Spleen (tissue), 11 donors: ENCODE measurements around the gene PADI4. TPM values are rescaled to one million over a fixed set of nuclear protein-coding genes. Genes with fewer than 3 reads are reported as not detected.
A peak's percentile ranks its signal among the peaks of the same experiment; 100 is the strongest.

ENCODE experiments used
- DNase-seq: peaks from one replicate; pipeline ENCODE4 v3.0.0-alpha.2; 2020
- H3K27ac ChIP-seq, 8 donors: fragments of 200-600 bp; sonication (generic) in 7 of 8; 1 replicate in 4 of 8; 2 replicates in 4 of 8; pipeline versions ENCODE4 v1.5.0 to v1.8.0; 2016 to 2021; ENCODE audit warnings: inconsistent platforms in 4 of 8, mild to moderate bottlenecking in 4 of 8, moderate library complexity in 1 of 8
- H3K27me3 ChIP-seq, 7 donors: fragments of 200-600 bp; sonication (generic) in 6 of 7; replicated peaks in 1 of 7; 1 replicate in 4 of 7; 2 replicates in 3 of 7; pipeline versions ENCODE4 v1.5.0 to v1.8.0; 2016 to 2021; ENCODE audit warnings: inconsistent platforms in 3 of 7, mild to moderate bottlenecking in 1 of 7
- H3K36me3 ChIP-seq, 6 donors: fragments of 200-600 bp; sonication (generic) in 5 of 6; 1 replicate in 4 of 6; 2 replicates in 2 of 6; pipeline versions ENCODE4 v1.5.0 to v1.8.0; 2016 to 2021; ENCODE audit warnings: inconsistent platforms in 2 of 6
- H3K4me1 ChIP-seq, 6 donors: fragments of 200-600 bp; sonication (generic) in 5 of 6; 1 replicate in 3 of 6; 2 replicates in 3 of 6; pipeline versions ENCODE4 v1.5.0 to v1.8.0; 2016 to 2021; ENCODE audit warnings: inconsistent platforms in 3 of 6
- H3K4me3 ChIP-seq, 8 donors: fragments of 200-600 bp; sonication (generic) in 7 of 8; 1 replicate in 4 of 8; 2 replicates in 4 of 8; pipeline versions ENCODE4 v1.5.0 to v1.8.0; 2016 to 2021; ENCODE audit warnings: inconsistent platforms in 4 of 8, mild to moderate bottlenecking in 4 of 8, moderate library complexity in 2 of 8
- H3K9me3 ChIP-seq, 8 donors: fragments of 200-600 bp; sonication (generic) in 7 of 8; 1 replicate in 4 of 8; 2 replicates in 4 of 8; pipeline versions ENCODE4 v1.5.0 to v1.8.0; 2016 to 2021; ENCODE audit warnings: inconsistent platforms in 4 of 8
- CTCF ChIP-seq, 11 experiments: fragments of 200-600 bp in 7 of 11; fragments of 450-650 bp in 4 of 11; sonication (generic) in 4 of 11; IDR thresholded peaks in 8 of 11; conservative IDR thresholded peaks in 3 of 11; 1 replicate in 7 of 11; 2 replicates in 4 of 11; pipeline versions ENCODE4 v1.4.0 to v1.8.0; 2016 to 2021; ENCODE audit warnings: antibody characterized with exemption in 11 of 11, inconsistent platforms in 4 of 11, mild to moderate bottlenecking in 1 of 11
- POLR2A ChIP-seq, 3 donors: fragments of 450-650 bp; IDR thresholded peaks; one replicate each; pipeline ENCODE4 v1.5.1; 2017; ENCODE audit warnings: antibody characterized with exemption in 3 of 3, mild to moderate bottlenecking in 1 of 3
- POLR2AphosphoS5 ChIP-seq, 3 donors: sonication (generic); formaldehyde crosslinking; IDR thresholded peaks; one replicate each; pipeline ENCODE4 v1.5.1; 2017; ENCODE audit warnings: antibody characterized with exemption in 3 of 3
- WGBS, 5 donors: extraction: QIAGEN DNeasy Blood & Tissue Kit in 3 of 5; methylation state at CpG; one replicate each; pipeline versions ENCODE4 v1.1.5 to v1.1.7; 2013 to 2018; 5-methylcytosine and 5-hydroxymethylcytosine counted together
- intact Hi-C: fragments of 100-400 bp; cut with DNase I; formaldehyde crosslinking; loops from one replicate; pipeline ENCODE4 v1.15.0; 2023; ENCODE audit warnings: low total_unique reads
- polyA plus RNA-seq, 3 donors: library from polyadenylated mRNA; stranded (reverse); fragments of 200-250 nt; gene quantifications; one replicate each; pipeline ENCODE4 v1.2.1, GENCODE V29; 2013
- total RNA-seq, 7 donors: library from RNA; depleted of rRNA in 3 of 7; stranded (reverse); fragments of >200 nt in 3 of 7; fragmentation: NEBNext Ultra II Directional in 4 of 7; extraction: Animal tissue kit (Norgen Biotek cat#: 25700) in 4 of 7; gene quantifications; one replicate each; pipeline versions ENCODE4 v1.1.0 to v1.2.1, GENCODE V29; 2016 to 2021
- donor health status: healthy with polysubstance abuse.
- donor health status: DM: no; HTN: no; CAD: no; lungs with moderate emphysema.
- donor health status: DM: no; HTN: no; CAD: no.
- donor health status: Bipolar disorder and iron deficiency.
- donor health status: healthy.
- donor health status: DM: no; HTN: no; CAD: no.
- donor health status: DM: yes; HTN: yes; CAD: no.

The PADI4 gene
- total and polyA plus RNA-seq, 10 donors = 5.1 to 122 (median 19.8) TPM

- 54 to 77% (median 61%) methylated on average over 8 of the region's 8 CpGs for WGBS, 5 donors
- H3K4me1 ChIP-seq = peaks cover 0 to 54% (median 0%) of the 10 kb centered on the region in 6 donors
- H3K27ac ChIP-seq = peak overlapping the region in 6 of 8 donors; percentile 44 to 91 (median 79)
- peaks cover 0 to 85% (median 10%) of the 10 kb centered on the region in 7 donors for H3K27me3 ChIP-seq
- H3K4me3 ChIP-seq = peak overlapping the region in 2 of 8 donors; percentile 3 to 21
- no peak for TF ChIP-seq POLR2AphosphoS5 (IDR thresholded peaks at IDR 0.05)
- TF ChIP-seq POLR2A (IDR thresholded peaks at IDR 0.05) = no peak
- no peak for TF ChIP-seq CTCF (IDR thresholded peaks at IDR 0.05 in 8 of 11, conservative IDR thresholded peaks at IDR 0.05 in 3 of 11)
- no peaks in the 10 kb centered on the region for H3K9me3 ChIP-seq
- intact Hi-C loops = no loop called here
- DNase-seq = peak; percentile 45
- no peaks in the 10 kb centered on the region for H3K36me3 ChIP-seq
Measured at GRCh38 chr1:17309426-17310067, 1.6 kb downstream of the PADI4 start.

- peaks cover 0 to 85% (median 10%) of the 10 kb centered on the region in 7 donors for H3K27me3 ChIP-seq
- TF ChIP-seq POLR2A (IDR thresholded peaks at IDR 0.05) (no peak), CTCF (IDR thresholded peaks at IDR 0.05 in 8 of 11, conservative IDR thresholded peaks at IDR 0.05 in 3 of 11) (no peak), POLR2AphosphoS5 (IDR thresholded peaks at IDR 0.05) (no peak)
- peaks cover 0 to 47% (median 0%) of the 10 kb centered on the region in 6 donors for H3K4me1 ChIP-seq
- H3K4me3 ChIP-seq = peak overlapping the region in 2 of 8 donors; percentile 13 to 21
- intact Hi-C loops = no loop called here
- H3K27ac ChIP-seq = peak overlapping the region in 6 of 8 donors; percentile 44 to 91 (median 79)
- peak; percentile 24 for DNase-seq
- 49 to 66% (median 55%) methylated on average over 7 of the region's 7 CpGs for WGBS, 5 donors
- H3K36me3 ChIP-seq = no peaks in the 10 kb centered on the region
- H3K9me3 ChIP-seq = no peaks in the 10 kb centered on the region
Measured at GRCh38 chr1:17310068-17310640, 2.2 kb downstream of the PADI4 start.

GRCh38 chr1:17313530-17314309, 5.7 kb downstream of the PADI4 start:
- Histone ChIP-seq H3K9me3 (no peaks in the 10 kb centered on the region), H3K4me3 (no peak overlapping the region), H3K27ac (peak overlapping the region in 1 of 8 donors; percentile 6), H3K4me1 (peaks cover 0 to 25% (median 0%) of the 10 kb centered on the region in 6 donors), H3K27me3 (peaks cover 0 to 57% (median 6%) of the 10 kb centered on the region in 7 donors), H3K36me3 (no peaks in the 10 kb centered on the region)
- intact Hi-C loops = no loop called here
- TF ChIP-seq POLR2AphosphoS5 (IDR thresholded peaks at IDR 0.05) (no peak), POLR2A (IDR thresholded peaks at IDR 0.05) (no peak), CTCF (IDR thresholded peaks at IDR 0.05 in 8 of 11, conservative IDR thresholded peaks at IDR 0.05 in 3 of 11) (no peak)
- DNase-seq = no peak
- 74 to 88% (median 78%) methylated on average over 9 of the region's 9 CpGs for WGBS, 5 donors
